ENCODE data around the gene STX2.
A peak's percentile ranks its signal among the peaks of the same experiment; 100 is the strongest.
"Not testable (repeated sequence)": the region's sequence is repeated elsewhere in the genome, so short reads cannot be mapped to it uniquely, and the experiment has no call there.

STX2 gene

DNA sequence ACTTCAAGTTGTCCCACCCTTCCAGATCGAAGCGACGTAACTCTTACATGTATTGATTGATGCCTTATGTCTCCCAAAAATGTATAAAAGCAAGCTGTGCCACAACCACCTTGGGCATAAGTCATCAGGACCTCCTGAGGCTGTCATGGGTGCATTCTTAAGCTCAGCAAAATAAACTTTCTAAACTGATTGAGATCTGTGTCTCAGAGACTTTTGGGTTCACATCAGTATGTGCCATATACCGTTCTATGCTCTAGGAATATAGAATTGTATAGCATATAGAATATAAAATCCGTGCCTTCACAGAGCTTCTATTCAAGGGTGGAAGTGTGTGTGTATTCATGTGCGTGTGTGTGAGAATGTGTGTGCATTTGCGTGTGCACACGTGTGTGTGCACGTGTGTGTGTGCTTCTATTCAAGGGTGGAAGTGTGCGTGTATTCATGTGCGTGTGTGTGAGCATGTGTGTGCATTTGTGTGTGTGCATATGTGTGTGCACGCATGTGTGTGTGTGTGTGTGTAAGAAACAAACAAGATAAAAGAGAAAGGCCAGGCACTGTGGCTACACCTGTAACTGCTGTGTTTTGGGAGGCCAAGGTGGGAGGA, 11.5 kb upstream of the STX2 start:
- no peak for DNase-seq (ENCODE audit: low read depth)
- no peak overlapping the region for H3K4me3 ChIP-seq (ENCODE audit: low read depth, low read length)
- no peak for TF ChIP-seq CTCF (IDR thresholded peaks at IDR 0.05; ENCODE audit: control insufficient read depth, extremely low read depth, insufficient read depth)

DNA sequence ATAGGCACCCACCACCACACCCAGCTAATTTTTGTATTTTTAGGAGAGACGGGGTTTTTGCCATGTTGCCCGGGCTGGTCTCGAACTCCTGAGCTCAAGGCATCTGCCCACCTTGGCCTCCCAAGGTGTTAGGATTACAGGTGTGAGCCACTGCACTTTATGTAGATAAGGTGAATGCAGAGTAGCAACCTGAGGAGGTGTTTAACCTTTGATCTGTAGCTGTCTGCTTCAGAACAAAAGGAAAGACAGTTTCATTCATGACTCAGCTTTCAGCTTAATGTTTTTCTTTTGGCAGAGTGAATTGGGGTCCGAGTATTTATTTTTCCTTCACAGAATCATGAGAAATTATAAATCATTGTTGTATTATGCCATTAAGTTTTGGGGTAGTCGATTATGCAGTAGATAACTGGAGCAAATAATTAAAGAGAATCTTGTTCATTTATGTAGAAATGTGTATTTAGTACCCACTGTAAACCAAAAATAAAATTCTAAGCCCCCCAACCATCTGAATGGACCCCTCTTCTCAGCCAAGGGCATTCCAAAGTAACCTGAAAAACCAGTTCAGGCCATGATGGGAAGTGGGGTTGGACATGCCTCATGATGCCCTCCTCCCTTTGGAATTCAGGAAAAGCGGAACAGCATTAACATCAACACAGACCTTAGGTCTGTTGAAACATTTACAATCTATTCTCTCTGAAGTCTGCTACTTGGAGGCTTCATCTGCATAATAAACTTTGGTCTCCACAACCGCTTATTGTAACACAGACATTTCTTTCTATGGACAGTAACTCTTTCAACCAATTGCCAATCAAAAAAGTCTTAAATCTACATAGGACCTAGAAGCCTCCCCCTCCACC, 10.7 kb upstream of the STX2 start:
- no peak for TF ChIP-seq CTCF (IDR thresholded peaks at IDR 0.05; ENCODE audit: control insufficient read depth, extremely low read depth, insufficient read depth)
- no peak overlapping the region for H3K4me3 ChIP-seq (ENCODE audit: low read depth, low read length)
- DNase-seq (ENCODE audit: low read depth): no peak

GRCh38 chr12:130848785-130849305, 9.8 kb upstream of the STX2 start:
- not testable (repeated sequence) for DNase-seq (ENCODE audit: low read depth); H3K4me3 ChIP-seq (ENCODE audit: low read depth, low read length)

- H3K4me3 ChIP-seq (ENCODE audit: low read depth, low read length); DNase-seq (ENCODE audit: low read depth): not testable (repeated sequence)
Measured at GRCh38 chr12:130848105-130848504, 9.1 kb upstream of the STX2 start.

DNA sequence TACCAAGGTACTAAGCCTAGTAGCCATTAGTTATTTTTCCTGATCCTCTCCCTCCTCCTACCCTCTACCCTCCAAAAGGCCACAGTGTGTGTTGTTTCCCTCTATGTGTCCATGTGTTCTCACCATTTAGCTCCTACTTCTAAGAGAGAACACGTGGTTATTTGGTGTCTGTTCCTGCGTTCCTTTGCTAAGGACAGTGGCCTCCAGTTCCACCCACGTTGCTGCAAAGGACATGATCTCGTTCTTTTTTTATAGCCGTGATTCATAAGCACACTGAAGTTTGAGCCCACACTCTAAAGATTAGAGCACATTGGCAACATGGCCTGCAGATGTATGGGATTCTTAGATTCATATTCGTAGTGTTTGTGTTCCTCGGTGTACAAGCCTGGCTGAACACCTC, 8.1 kb upstream of the STX2 start:
- no peak for DNase-seq (ENCODE audit: low read depth)
- no peak for TF ChIP-seq CTCF (IDR thresholded peaks at IDR 0.05; ENCODE audit: control insufficient read depth, extremely low read depth, insufficient read depth)
- no peak overlapping the region for H3K4me3 ChIP-seq (ENCODE audit: low read depth, low read length)

GRCh38 chr12:130846369-130846768, 7.3 kb upstream of the STX2 start:
- no peak for TF ChIP-seq CTCF (IDR thresholded peaks at IDR 0.05; ENCODE audit: control insufficient read depth, extremely low read depth, insufficient read depth)
- H3K4me3 ChIP-seq (ENCODE audit: low read depth, low read length): no peak overlapping the region
- no peak for DNase-seq (ENCODE audit: low read depth)

DNA sequence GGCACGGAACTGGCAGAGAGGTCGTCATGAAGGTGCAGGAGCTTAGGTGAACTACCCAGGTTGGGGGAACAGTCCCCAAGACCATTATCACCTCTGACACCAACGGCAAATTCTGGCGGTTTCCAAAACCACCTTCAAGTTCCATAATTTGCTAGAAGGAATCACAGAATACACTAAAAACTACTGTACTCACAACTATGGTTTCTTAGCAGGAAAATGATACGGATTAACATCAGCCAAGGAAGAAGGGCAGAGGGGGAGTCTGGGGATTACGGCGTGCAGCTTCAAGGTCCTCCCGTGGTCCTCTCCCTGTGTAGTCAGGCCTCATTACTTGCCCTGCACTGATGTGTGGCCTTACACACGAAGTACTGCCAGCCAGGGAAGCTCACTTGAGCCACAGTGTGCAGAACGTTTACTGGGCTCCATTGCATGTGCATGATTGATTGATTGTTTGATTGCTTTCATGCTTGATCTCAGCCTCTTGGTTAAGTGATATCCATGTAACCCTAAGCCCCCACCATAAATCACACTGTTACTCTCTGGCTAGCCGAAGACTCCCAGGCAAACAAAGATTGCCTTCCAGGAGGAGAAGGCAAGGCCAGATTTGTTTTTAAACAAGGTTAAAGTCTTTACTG, 837 bp upstream of the STX2 start:
- DNase-seq (ENCODE audit: low read depth): no peak
- TF ChIP-seq CTCF (IDR thresholded peaks at IDR 0.05; ENCODE audit: control insufficient read depth, extremely low read depth, insufficient read depth): no peak
- H3K4me3 ChIP-seq (ENCODE audit: low read depth, low read length): peak overlapping the region; percentile 41

All from LNCaP clone FGC (cell line).